G401.6 (cell line): Measurements from ENCODE around the gene OTOF.

Experiments
- FAIRE-seq: peaks from 2 replicates; lab custom pipeline; 2012; peaks lifted over from hg19 to GRCh38; lab: Jason Lieb, UNC

The OTOF gene

GRCh38 chr2:26449278-26450030 is 28.5 kb downstream of the OTOF start:
- FAIRE-seq, result no peak

- no peak for FAIRE-seq
Measured at GRCh38 chr2:26448651-26449050, 29.3 kb downstream of the OTOF start.

DNA sequence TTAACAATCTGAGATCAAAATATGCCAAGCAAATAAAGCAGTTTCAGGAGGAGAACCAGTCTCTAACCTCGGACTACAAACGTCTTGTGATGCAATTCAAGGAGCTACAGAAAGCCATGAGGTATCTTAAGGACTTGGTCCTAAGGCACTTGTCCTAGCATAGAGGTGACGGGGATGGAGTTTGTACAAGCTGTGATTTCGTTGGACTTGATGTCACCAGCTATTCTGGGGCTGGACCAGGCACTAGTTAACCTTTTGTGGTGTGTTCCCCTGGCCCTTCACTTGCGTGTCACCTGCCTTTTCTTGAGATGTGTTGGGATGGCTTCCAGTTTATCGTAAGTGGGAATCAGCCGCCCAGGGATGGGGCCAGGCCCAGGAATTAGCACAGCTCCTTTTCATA is 33.7 kb downstream of the OTOF start:
- no peak for FAIRE-seq

DNA sequence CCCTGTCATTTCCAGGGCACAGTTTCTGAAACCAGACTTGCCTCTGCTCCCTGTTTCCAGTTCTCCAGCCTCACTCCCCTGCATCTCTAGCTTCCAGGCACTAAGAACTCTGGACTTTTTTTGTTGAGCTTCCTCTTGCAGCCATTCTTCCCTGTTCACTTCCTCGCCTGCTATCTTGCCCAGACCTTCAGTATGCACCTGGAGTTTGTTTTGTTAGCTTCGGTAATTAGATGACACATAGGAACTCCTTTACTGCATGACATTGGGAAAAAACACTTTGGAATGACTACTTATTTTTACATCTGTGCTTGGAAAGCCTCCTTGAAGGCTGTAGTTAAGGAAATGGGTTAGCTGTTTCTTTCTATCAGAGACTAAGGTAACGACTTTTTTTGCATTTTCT is 35.2 kb downstream of the OTOF start:
- FAIRE-seq, result no peak

DNA sequence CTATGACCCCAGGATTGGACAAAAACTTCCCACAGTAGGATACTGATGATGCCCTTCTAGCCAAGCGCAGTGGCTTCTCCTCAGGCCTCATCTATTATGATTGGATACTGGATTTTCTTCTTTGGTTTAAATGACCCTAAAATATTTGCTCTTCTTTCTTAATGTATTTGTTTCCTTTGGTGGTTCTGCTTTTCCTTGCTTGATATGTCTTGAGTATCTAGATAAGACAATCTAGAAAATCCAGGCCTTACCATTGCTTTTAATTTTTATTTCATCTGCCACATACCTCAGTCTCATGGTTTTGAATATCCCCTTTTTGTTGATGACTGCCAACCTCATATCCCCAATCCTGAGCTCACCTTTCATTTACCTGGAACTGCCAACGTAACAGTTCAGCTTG is 35.6 kb downstream of the OTOF start:
- FAIRE-seq, result no peak

- no peak for FAIRE-seq
Measured at GRCh38 chr2:26438926-26439325, 39.0 kb downstream of the OTOF start.

GRCh38 chr2:26438526-26438925 is 39.4 kb downstream of the OTOF start:
- FAIRE-seq, result no peak

- FAIRE-seq, result no peak
Measured at GRCh38 chr2:26435106-26435505, 42.8 kb downstream of the OTOF start.

GRCh38 chr2:26432859-26433258 is 45.1 kb downstream of the OTOF start:
- FAIRE-seq, result no peak

DNA sequence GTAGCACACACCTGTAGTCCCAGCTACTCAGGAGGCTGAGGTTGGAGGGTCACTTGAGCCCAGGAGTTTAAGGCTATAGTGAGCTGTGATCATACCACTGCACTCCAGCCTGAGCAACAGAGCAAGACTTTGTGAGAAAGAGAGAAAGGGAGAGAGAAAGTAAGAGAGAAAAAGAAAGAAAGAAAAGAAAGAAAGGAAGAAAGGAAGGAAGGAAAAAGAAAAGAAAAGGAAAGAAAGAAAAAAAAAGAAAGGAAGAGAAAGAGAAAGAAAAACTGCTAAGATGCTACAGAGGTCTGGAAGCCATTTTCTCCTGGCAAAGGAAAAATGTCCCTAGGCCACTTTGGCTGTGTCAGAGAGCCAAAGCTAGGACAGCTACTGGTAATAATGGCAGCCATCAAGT is 45.6 kb downstream of the OTOF start:
- FAIRE-seq, result no peak

DNA sequence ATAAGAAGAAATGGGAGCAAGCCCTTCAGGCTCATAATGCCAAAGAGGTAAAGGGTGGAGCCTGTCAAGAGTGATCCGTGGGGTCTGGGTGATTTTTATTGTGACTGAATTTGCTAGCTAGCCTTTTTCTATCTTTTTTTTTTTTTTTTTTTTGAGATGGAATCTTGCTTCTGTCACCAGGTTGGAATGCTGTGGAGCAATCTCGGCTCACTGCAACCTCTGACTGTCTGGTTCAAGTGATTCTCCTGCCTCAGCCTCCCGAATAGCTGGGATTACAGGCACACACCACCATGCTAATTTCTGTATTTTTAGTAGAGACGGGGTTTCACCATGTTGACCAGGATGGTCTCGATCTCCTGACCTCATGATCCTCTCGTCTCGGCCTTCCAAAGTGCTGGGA is 47.1 kb downstream of the OTOF start:
- no peak for FAIRE-seq

DNA sequence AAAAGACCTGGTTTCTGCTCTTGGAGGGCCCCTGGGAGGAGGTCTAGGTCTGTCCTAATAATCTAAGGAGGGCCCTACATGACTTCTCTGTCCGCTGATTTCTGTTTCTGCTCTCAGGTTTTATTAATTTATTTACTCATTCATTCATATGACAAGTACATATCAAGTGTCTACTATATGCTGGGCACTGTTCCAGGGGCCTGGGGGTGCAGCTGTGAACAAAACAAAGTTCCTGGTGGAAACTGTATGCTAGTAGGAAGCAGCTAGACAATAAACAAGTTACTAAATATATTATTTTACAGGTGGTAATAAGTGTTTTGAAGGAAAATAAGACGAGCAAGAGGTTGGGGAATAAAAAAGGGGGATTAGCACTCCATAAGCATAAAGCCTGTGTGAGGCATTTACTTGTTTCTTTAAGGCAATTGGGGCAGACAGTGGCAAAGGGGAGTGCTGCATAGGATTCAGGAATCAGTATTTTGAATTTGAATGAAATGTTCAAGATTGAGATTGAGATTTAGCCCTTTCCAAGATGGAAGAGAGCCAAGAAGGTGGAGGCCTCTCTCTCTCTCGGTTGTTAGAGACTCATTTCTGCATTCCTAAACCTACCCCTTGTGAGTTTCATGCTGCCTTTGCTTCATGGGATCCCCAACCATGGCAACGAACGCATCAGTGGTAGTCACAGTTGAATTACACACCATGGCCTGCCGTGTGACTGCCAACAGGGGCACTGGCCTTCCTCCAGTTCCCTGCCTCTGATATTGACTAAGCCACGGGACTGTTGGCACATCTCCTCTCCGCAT is 47.9 kb downstream of the OTOF start:
- no peak for FAIRE-seq

- no peak for FAIRE-seq
Measured at GRCh38 chr2:26428846-26429245, 49.1 kb downstream of the OTOF start.

DNA sequence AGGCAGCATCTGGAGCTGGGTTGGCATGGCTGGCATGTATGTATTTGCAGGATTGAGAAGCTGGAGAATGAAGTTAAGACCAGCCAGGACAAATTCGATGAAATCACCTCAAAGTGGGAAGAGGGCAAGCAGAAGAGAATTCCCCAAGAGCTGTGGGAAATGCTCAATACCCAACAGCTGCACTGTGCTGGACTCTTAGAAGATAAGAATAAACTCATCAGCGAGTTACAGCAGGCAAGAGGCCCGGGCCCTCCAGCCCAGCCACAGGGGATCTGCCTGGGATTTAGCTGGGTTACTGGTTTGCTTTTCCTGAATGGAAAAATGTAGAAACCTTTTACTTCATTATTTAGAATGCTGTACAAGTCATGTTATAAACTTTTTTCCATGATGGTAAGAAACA is 53.7 kb downstream of the OTOF start:
- no peak for FAIRE-seq

- FAIRE-seq, result no peak
Measured at GRCh38 chr2:26423750-26424149, 54.2 kb downstream of the OTOF start.

DNA sequence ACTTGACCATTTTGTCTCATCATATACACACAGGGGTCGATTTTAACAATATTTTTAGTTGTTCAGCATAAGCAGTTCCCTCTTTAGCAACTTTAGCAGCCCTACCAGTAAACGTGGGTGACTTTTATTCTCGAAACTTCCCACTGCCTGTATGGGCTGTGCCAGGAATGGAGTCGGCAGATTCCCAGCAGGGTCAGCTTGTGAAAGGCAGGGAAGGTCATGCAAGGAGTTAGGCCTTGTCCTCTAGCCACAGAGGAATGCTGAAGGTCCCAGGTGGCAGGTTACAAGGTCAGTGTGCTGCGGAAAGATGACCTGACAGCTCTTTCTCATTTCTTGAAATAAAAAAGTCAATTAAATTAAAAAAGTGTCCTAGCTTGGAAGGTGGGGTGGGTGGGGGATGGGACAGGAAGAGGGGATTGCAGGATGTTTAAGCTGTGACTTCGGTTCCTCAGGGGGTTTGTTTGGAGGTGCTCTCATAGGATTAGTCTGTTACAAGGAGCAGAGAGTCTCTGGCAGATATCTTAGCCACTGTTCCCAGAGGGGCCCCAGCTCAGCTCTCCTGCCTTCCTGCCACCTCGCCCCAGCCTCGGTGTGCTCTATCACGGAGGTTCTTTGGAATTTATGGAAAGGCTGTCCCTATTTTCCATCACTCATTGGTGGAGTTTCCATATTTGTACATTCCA is 54.8 kb downstream of the OTOF start:
- FAIRE-seq, result no peak

GRCh38 chr2:26421961-26422360 is 56.0 kb downstream of the OTOF start:
- no peak for FAIRE-seq

- no peak for FAIRE-seq
Measured at GRCh38 chr2:26414311-26414710, 63.6 kb downstream of the OTOF start.

DNA sequence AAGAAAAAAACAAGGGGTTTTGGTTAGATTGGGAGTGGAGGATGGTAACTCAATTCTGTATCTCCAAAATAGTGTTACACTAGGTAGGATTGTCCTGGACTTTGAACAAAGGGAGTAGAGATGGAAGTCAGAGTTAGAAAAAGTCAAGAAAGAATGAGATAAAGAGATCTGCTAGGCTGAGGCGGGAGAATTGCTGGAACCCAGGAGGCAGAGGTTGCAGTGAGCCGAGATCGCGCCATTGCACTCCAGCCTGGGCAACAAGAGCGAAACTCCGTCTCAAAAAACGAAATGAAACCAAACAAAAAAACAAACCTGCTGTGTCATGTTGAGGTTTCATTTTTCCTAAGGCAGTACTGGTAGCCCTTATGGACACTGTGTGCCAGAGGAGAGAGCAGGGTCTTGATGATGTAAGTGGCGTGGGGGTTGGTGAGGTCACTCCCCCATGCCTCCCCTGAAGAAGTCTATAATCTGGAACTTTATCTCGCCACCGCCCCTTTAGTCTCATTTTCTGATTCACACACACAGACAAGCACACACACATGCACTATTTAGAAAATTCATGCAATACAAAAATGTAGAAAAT is 65.7 kb downstream of the OTOF start:
- no peak for FAIRE-seq

- FAIRE-seq, result no peak
Measured at GRCh38 chr2:26411419-26411818, 66.5 kb downstream of the OTOF start.

GRCh38 chr2:26410764-26411243 is 67.1 kb downstream of the OTOF start:
- no peak for FAIRE-seq

GRCh38 chr2:26409785-26410184 is 68.1 kb downstream of the OTOF start:
- FAIRE-seq, result no peak

GRCh38 chr2:26407526-26407925 is 70.4 kb downstream of the OTOF start:
- no peak for FAIRE-seq
